A549 (cell line): Measurements from ENCODE around the gene S100A7.

Experiments
- CEBPB ChIP-seq, 2 experiments: fragments of >200 bp in 1 of 2; sonication (Bioruptor Twin) in 1 of 2; formaldehyde crosslinking in 1 of 2; IDR thresholded peaks; 2 replicates each; pipeline ENCODE4 v1.6.1; 2012 to 2016
- EP300 ChIP-seq, 2 experiments: fragments of >200 bp; sonication (Bioruptor Twin); formaldehyde crosslinking; IDR thresholded peaks; 2 replicates in 1 of 2; 3 replicates in 1 of 2; pipeline ENCODE4 v1.6.1; 2016 to 2017
- FOSL2 ChIP-seq, 2 experiments: fragments of 450-650 bp in 1 of 2; fragments of >200 bp in 1 of 2; sonication (Bioruptor Twin) in 1 of 2; formaldehyde crosslinking; IDR thresholded peaks; 2 replicates each; pipeline versions ENCODE4 v1.5.0 to v1.6.1; 2016 to 2020; ENCODE audit warnings: mild to moderate bottlenecking in 1 of 2, moderate library complexity in 1 of 2
- KDM5A ChIP-seq: fragments of 200-600 bp; sonication (generic); IDR thresholded peaks from 2 replicates; pipeline ENCODE4 v1.6.1; 2016; ENCODE audit warnings: antibody characterized with exemption, mild to moderate bottlenecking
- PHF8 ChIP-seq: fragments of 200-600 bp; sonication (generic); IDR thresholded peaks from 2 replicates; pipeline ENCODE4 v1.6.1; 2016; ENCODE audit warnings: low read depth, mild to moderate bottlenecking, antibody characterized with exemption, moderate library complexity, borderline replicate concordance
- POLR2A ChIP-seq: IDR thresholded peaks from 2 replicates; pipeline ENCODE4 v1.6.1; 2012; ENCODE audit warnings: mild to moderate bottlenecking, low read length
- POLR2AphosphoS2 ChIP-seq: conservative IDR thresholded peaks from 2 replicates; pipeline ENCODE4 v1.6.1; 2012; ENCODE audit warnings: low read length, improper control_type of control experiment, inconsistent platforms
- RAD21 ChIP-seq, 2 experiments: fragments of >200 bp in 1 of 2; sonication (Bioruptor Twin) in 1 of 2; formaldehyde crosslinking in 1 of 2; IDR thresholded peaks in 1 of 2; conservative IDR thresholded peaks in 1 of 2; 2 replicates in 1 of 2; 3 replicates in 1 of 2; pipeline ENCODE4 v1.6.1; 2012 to 2018; ENCODE audit warnings: inconsistent platforms in 1 of 2
- REST ChIP-seq: fragments of 200-600 bp; sonication (generic); IDR thresholded peaks from 2 replicates; pipeline ENCODE4 v1.6.1; 2016; ENCODE audit warnings: antibody characterized with exemption, mild to moderate bottlenecking, moderate library complexity
- TF ChIP-seq, protein P1 (sequence below): fragments of >200 bp; sonication (Bioruptor Twin); formaldehyde crosslinking; IDR thresholded peaks from 3 replicates; pipeline ENCODE4 v1.5.1; 2016

DNA sequence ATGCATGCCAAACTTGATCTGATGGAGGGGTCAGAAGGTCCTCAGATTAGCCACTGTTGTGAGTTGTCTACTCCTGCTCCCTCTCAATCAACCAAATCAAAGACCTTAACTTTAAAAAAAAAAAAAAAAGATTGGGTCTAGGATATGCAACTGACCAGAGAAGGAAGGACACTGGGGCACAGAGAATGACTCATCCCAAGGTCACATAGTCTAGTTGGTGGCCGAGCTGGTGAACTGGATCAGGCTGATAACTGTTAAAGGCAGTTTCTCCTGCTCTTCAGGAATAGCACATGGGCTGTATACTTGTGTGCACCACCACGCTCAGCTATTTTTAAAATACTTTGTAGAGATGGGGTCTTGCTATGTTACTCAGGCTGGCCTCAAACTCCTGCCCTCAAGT lies 14.8 kb upstream of the S100A7 start:
- TF ChIP-seq POLR2A = no peak
- TF ChIP-seq, protein P1, sequence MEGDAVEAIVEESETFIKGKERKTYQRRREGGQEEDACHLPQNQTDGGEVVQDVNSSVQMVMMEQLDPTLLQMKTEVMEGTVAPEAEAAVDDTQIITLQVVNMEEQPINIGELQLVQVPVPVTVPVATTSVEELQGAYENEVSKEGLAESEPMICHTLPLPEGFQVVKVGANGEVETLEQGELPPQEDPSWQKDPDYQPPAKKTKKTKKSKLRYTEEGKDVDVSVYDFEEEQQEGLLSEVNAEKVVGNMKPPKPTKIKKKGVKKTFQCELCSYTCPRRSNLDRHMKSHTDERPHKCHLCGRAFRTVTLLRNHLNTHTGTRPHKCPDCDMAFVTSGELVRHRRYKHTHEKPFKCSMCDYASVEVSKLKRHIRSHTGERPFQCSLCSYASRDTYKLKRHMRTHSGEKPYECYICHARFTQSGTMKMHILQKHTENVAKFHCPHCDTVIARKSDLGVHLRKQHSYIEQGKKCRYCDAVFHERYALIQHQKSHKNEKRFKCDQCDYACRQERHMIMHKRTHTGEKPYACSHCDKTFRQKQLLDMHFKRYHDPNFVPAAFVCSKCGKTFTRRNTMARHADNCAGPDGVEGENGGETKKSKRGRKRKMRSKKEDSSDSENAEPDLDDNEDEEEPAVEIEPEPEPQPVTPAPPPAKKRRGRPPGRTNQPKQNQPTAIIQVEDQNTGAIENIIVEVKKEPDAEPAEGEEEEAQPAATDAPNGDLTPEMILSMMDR = no peak
- TF ChIP-seq PHF8 = no peak
- TF ChIP-seq REST = no peak
- no peak for TF ChIP-seq CEBPB (IDR thresholded peaks at IDR 0.05)
- TF ChIP-seq POLR2AphosphoS2 = no peak
- TF ChIP-seq KDM5A = no peak
- TF ChIP-seq EP300 (IDR thresholded peaks at IDR 0.05) = no peak
- no peak for TF ChIP-seq RAD21 (conservative IDR thresholded peaks at IDR 0.05 in 1 of 2, IDR thresholded peaks at IDR 0.05 in 1 of 2)
- TF ChIP-seq FOSL2 (IDR thresholded peaks at IDR 0.05) = no peak
- TF ChIP-seq FOSL2 (CRISPR knock-in tag; IDR thresholded peaks at IDR 0.05) = no peak
